K562 treated with DMSO at 1 percent for 12 hours (cell line): ENCODE data around the gene TIMM8B. TPM values are rescaled to one million over a fixed set of nuclear protein-coding genes. Genes with fewer than 3 reads are reported as not detected.

Experiments used
- total RNA-seq: library from RNA; unstranded; fragments of 300-600 nt; gene quantifications from 2 replicates; pipeline ENCODE4 v1.2.3, GENCODE V29; 2022; ENCODE audit not compliant: insufficient read depth

TIMM8B gene, protein sequence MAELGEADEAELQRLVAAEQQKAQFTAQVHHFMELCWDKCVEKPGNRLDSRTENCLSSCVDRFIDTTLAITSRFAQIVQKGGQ
- 39.9 and 67.9 TPM in 2 replicates for total RNA-seq

DNA sequence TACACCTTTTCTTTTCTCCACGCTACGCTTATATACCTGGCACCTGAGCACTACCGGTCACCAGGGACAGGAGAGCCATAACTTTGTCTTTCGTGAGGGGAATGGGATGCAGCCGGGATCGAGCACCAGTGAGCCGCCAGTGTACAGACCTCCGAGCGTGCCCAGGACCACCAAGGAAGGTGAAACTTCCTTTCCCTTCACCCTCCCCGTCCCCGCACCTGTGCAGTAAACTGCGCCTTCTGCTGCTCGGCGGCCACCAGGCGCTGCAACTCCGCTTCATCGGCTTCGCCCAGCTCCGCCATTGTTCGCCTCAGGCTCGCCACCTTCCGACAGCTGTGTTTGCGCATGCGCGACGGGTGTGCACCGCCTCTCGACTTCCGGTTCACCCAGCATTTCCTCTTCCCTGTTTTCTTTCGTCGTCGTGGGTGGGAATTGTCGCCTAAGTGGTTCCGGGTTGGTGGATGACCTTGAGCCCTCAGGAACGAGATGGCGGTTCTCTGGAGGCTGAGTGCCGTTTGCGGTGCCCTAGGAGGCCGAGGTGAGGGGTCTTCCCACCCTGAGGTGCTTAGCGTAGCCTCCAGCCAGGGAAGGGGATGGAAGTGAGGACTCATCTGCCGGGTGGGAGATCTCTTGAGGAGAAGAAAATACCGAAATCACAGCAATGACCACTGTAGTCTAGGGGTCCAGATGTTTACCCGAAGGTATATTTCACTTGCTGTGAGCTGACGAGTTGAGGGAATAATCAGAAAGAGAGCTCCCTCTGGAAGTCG lies at the start of gene TIMM8B, which contains the start of gene SDHD:
Gene TIMM8B (minus strand): TSS at position 335 of the 770 bp plus-strand sequence. CDS start 33 bp downstream, at position 302.
Gene SDHD (plus strand): TSS at position 452 of the 770 bp plus-strand sequence. CDS start 35 bp downstream, at position 487.

DNA sequence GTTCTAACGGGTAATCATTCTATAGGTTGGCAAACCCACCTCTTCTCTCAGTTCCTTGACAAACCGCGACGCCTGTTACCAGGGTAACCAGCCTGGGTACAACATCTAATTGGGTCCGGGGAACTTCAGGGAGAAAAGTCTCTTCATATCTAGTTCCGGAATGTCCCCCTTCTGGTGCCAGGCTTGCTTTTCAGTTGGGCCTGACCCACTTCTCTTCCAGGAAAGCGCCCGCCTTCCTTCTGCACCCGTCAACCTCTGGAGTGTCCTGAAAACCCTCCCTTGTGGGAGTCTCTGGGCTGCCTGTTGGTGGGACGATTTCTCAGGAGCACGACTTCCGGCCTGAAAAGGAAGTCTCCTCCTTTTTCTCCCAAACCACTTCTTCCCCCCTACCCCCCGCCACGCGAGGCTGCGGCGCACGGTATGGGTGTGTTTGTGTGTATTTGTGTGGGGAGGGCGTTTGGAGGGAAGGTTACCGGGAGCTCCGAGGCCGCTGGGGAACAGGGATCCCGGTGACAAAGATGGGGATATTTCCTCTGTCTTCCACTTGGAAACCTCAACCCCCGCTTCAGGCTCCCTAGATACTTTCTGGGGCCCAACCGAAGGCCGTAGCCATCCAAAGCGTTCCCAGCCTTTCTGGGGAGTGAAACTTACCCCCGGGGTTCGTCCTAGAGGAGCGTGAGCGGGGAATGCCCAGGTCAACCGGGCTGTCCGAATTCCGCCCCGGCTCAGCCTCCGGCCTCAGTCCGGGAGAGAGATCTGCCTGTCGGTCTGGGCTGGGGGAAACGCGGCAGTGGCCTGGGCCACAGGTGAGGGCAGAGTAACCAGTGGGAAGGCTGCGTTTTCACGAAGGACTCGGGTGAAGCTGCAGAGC lies 12.4 kb downstream of the TIMM8B start, which contains the start of the genes NKAPD1 and PIH1D2:
Gene NKAPD1 (plus strand): TSS at position 359 of the 871 bp plus-strand sequence. CDS start 1,276 bp downstream, outside the sequence.
Gene PIH1D2 (minus strand): TSS at position 77 of the 871 bp plus-strand sequence. CDS start 843 bp downstream, outside the sequence.

Other genes with a start within 250 kb of the TIMM8B start
- 12.6 and 28.7 TPM in 2 replicates for gene ALG9, start 215.2 kb downstream of the TIMM8B start, total RNA-seq
- 0.78 and 1.4 TPM in 2 replicates for gene FDXACB1, start 207.6 kb downstream of the TIMM8B start, total RNA-seq
- gene CFAP68, start 207.2 kb downstream of the TIMM8B start, total RNA-seq = 31.8 and 32.1 TPM in 2 replicates
- gene CRYAB, start 175.0 kb downstream of the TIMM8B start, total RNA-seq = not detected in 2 replicates
- gene HSPB2, start 174.0 kb downstream of the TIMM8B start, total RNA-seq = not detected in 2 replicates
- 0.89 and 2.1 TPM in 2 replicates for gene C11orf52, start 167.8 kb downstream of the TIMM8B start, total RNA-seq
- gene DIXDC1, start 149.4 kb downstream of the TIMM8B start, total RNA-seq = 1.4 and 5.1 TPM in 2 replicates
- 22.0 and 41.2 TPM in 2 replicates for gene DLAT, start 61.3 kb downstream of the TIMM8B start, total RNA-seq
- 1.8 TPM in 1 of 2 replicates, not detected in the other for gene PIH1D2, start 12.7 kb downstream of the TIMM8B start, total RNA-seq
- gene NKAPD1, start 12.5 kb downstream of the TIMM8B start, total RNA-seq = 9.9 and 15.7 TPM in 2 replicates
- 92.8 and 110 TPM in 2 replicates for gene SDHD, start 117 bp upstream of the TIMM8B start, total RNA-seq
- gene IL18, start 77.3 kb upstream of the TIMM8B start, total RNA-seq = 13.9 and 20.8 TPM in 2 replicates
- not detected in 2 replicates for gene TEX12, start 80.6 kb upstream of the TIMM8B start, total RNA-seq
- 0.73 TPM in 1 of 2 replicates, not detected in the other for gene BCO2, start 88.8 kb upstream of the TIMM8B start, total RNA-seq
- gene PTS, start 139.7 kb upstream of the TIMM8B start, total RNA-seq = 23.8 and 30.2 TPM in 2 replicates
- gene PLET1, start 174.1 kb upstream of the TIMM8B start, total RNA-seq = not detected in 2 replicates